Stimulated activated CD4-positive, alpha-beta T cell treated with anti-CD3 and anti-CD28 coated beads, TNF-alpha, amount 100 ng/mL, for 48 hours (primary cell): ENCODE results near the gene TRPV2.

Experiments
- DNase-seq, 3 donors: peaks; one replicate each; pipeline ENCODE4 v3.0.0-alpha.2; 2020; ENCODE audit warnings: low read depth in 3 of 3

TRPV2 gene

DNA sequence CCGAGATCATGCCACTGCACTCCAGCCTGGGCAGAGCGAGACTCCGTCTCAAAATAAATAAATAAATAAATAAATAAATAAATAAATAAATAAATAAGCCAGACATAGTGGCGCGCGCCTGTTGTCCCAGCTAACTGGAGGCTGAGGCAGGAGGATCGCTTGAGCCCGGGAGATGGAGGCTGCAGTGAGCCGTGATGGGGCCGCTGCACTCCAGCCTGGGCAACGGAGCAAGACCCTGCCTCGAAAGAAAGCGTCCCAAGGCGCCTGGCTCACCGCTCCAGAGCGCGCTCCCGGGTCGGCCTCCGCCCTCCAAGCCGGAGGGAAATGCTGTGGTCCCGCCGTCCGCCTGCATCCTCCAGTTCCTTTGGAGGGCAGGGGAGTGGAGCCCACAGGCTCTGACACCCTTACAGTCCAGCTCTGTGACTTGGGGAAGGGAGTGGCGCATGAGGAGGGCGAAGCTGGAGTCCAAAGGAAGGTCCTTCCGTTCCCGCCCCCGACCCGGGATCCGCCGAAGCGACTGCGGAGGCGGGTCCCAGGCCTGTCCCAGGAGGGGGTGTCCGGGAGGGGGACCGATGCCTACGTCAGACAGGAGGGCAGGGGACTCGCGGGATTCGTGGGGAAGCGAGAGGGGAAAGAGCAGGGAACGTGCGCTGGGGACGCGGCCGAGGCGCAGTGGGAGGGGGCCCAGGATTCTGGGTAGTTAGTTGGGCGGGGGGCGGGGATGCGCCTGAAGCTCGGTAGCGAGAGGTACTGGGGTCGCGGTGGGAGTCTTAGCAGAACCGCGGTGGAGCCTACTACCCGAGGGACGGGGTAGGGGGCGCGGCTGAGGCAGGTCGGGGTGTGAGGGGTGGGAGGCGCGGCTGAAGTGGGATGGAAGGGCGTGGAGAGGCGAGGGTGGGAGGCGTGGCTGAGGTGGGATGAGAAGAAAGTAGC lies 8.4 kb upstream of the TRPV2 start:
- no peak for DNase-seq

DNA sequence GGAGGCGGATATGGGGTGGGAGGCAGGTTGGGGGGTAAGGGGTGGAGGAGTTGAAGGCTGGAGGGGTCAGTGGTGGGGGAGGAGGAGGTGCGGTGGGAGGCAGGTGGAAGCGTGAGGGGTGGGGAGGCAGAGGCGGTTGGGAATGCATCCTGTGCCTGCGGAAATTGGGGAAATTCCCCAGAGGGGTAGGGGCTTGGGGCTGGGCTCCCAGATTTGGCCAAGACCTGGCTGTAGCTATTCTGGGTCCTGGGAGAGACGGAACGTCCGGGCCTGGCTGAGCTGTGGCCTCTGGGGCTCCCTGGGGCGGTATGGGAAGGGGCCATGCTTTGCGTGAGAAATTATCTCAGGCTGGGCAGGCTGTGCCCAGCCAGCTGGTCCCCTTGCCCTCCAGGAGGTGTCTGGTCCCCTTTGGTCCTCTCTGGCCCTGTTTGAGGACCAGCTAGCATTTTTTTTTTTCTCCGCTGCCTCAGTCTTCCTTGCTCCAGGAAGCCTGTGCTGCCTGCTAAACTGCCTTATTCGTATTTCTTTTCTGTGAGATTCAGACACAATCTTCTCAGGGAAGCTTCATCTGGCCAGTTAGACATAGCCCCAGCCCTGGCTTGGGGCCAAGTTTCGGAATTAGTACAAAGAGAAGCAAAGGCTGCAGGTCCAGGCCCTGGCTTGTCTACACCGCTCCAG lies 7.3 kb upstream of the TRPV2 start:
- no peak for DNase-seq

- no peak for DNase-seq
Observed at GRCh38 chr17:16417399-16417798, 2.0 kb downstream of the TRPV2 start.

DNA sequence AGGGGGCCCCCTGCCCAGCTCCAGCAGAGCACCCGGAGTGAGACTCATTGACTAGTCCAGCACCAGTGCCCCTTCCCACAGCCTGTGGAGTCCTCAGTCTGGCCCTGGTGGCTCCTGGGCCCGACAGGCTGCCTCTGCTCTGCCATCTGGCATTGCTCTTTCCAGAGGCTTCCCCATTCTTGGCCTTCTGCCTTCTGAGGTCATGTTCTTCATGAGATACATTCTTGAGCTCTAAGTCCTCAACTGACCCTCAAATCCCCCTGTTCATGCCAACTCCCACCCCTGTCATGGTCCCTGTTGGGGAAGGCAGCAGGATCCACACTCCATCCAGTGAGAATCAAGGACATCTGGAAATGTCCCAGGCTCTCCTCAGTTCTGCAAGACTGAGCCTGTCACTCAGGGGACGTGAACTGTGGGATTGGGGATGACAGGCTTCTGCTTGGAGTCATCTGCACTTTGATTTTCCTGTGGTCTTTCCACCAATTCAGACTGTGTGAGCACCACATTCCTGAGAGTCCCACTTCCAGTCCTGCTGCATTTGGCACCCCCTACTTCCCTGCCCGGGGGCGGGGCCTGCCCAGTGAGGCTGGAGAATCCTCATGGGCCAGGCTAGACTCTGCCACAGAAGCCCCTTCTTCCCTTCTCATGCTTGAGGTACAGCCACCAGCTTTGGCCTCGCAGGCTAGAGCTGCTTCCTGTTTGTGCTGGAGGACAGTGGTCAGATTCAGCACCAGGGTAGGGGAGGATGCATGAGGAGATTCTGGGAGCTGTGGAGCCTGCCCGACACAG lies 2.7 kb downstream of the TRPV2 start:
- DNase-seq: no peak

- DNase-seq: no peak
Observed at GRCh38 chr17:16418685-16419068, 3.3 kb downstream of the TRPV2 start.

GRCh38 chr17:16419074-16419928 lies 3.9 kb downstream of the TRPV2 start:
- DNase-seq: peak in 2 of 3 donors; percentile 57 to 60

GRCh38 chr17:16419929-16420271 lies 4.5 kb downstream of the TRPV2 start:
- no peak for DNase-seq

DNA sequence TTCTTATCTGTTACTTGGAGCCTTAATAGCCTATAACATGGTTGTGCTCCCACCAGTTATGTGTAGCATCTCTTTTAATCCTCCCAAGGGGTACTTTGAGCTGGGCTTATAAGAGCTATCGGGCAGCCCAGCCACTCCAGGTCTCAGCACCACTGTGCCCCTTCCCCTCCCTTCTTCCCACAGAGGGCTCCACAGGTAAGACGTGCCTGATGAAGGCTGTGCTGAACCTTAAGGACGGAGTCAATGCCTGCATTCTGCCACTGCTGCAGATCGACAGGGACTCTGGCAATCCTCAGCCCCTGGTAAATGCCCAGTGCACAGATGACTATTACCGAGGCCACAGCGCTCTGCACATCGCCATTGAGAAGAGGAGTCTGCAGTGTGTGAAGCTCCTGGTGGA lies 7.0 kb downstream of the TRPV2 start:
- no peak for DNase-seq

- no peak for DNase-seq
Observed at GRCh38 chr17:16423226-16423872, 8.0 kb downstream of the TRPV2 start.

- no peak for DNase-seq
Observed at GRCh38 chr17:16425202-16425601, 9.8 kb downstream of the TRPV2 start.

DNA sequence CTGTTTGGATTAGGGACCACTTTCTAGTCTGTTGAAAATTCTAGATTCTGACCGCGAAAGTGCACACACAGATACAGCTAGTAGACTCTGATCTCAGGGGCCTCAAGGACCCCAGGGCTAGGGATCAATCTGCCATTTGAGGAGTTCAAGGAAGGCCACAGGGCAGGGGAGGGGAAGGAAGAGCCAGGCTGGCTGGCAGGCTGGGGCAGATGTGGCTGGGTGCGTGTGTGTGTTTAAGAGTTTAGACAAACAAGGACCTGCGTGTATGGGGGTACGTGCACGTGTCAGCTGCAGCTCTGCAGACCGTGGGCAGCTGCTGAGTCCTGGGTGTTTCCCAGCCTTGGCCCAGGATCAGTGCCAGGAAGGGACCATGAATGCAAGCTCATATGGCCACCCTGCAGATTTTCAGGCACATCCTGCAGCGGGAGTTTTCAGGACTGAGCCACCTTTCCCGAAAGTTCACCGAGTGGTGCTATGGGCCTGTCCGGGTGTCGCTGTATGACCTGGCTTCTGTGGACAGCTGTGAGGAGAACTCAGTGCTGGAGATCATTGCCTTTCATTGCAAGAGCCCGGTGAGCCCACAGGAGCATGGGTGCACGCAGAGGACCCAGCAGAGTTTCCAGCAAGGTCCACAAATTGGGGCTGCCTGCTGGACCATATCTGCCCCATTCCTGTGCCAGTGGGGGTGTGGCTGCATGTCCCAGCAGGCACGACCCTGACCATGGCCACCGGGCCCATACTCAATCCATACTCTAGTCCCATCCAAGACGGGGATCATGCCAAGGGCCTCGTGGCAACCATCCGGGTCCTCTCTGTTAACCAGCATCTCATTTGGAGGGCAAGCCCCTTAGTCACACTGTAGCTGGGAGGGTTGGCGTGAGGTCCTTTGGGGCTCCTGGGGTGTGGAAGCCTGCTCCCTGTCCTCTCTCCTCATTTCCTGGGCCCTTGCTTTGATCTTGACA lies 10.6 kb downstream of the TRPV2 start:
- no peak for DNase-seq

DNA sequence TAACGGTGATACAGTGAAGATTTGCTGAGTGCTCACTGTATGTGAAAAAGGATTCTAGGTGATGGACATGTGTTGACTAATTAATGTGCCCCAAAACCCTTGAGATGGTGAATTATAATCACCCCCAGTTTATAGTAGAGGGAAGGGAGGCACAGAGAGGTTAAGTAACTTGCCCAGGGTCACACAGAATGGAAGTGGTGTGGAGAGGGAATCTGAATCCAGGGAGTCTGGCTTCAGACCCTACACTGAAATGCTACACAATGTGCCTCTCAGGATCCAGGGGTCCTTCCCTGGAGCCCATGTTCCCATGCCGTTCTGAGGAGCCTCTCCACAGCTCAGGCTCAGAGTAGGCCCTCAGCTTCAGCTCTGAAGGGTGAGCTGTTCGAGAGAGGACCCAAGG lies 11.6 kb downstream of the TRPV2 start:
- DNase-seq: no peak

GRCh38 chr17:16428098-16428882 lies 12.9 kb downstream of the TRPV2 start:
- peak in 1 of 3 donors; percentile 64 for DNase-seq

GRCh38 chr17:16429083-16429482 lies 13.7 kb downstream of the TRPV2 start:
- no peak for DNase-seq

GRCh38 chr17:16430650-16431049 lies 15.3 kb downstream of the TRPV2 start:
- DNase-seq: no peak

DNA sequence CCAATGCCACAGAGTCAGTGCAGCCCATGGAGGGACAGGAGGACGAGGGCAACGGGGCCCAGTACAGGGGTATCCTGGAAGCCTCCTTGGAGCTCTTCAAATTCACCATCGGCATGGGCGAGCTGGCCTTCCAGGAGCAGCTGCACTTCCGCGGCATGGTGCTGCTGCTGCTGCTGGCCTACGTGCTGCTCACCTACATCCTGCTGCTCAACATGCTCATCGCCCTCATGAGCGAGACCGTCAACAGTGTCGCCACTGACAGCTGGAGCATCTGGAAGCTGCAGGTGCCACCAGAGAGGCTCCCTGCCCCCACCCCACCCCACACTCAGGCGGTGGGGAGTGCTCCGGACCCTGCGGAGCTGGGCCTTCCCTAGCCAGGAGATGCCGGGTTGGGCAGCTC lies 16.6 kb downstream of the TRPV2 start:
- no peak for DNase-seq

DNA sequence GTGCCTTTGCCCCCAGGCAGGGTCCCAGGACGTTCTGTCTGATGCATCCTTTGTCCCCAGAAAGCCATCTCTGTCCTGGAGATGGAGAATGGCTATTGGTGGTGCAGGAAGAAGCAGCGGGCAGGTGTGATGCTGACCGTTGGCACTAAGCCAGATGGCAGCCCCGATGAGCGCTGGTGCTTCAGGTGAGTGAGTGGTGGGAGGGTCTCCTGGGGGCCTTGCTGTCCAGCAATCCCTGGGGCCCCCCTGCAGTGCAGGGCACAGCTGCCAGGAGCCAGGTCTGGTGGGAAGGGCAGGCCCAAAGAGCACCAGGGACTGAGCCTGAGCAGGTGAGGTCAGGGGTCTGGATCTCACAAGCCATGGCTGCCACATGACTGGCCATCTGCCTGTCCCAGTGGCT lies 18.1 kb downstream of the TRPV2 start:
- DNase-seq: no peak

- DNase-seq: no peak
Observed at GRCh38 chr17:16434662-16435061, 19.3 kb downstream of the TRPV2 start.
